GM18951 (cell line): ENCODE measurements around the gene RRM1.

Experiments
- POLR2A ChIP-seq: IDR thresholded peaks from 4 replicates; pipeline ENCODE4 v1.6.1; 2011; ENCODE audit warnings: mild to moderate bottlenecking; ENCODE audit not compliant: insufficient read length, insufficient read depth; ENCODE audit errors: extremely low read depth
- in situ Hi-C: fragments of 300-500 bp; cut with MboI; formaldehyde crosslinking; loops from one replicate; pipeline ENCODE4 v1.12.0; 2022; ENCODE audit warnings: low sequenced_read_pairs, mixed read lengths, inconsistent platforms; ENCODE audit not compliant: unreplicated experiment

RRM1 gene

DNA sequence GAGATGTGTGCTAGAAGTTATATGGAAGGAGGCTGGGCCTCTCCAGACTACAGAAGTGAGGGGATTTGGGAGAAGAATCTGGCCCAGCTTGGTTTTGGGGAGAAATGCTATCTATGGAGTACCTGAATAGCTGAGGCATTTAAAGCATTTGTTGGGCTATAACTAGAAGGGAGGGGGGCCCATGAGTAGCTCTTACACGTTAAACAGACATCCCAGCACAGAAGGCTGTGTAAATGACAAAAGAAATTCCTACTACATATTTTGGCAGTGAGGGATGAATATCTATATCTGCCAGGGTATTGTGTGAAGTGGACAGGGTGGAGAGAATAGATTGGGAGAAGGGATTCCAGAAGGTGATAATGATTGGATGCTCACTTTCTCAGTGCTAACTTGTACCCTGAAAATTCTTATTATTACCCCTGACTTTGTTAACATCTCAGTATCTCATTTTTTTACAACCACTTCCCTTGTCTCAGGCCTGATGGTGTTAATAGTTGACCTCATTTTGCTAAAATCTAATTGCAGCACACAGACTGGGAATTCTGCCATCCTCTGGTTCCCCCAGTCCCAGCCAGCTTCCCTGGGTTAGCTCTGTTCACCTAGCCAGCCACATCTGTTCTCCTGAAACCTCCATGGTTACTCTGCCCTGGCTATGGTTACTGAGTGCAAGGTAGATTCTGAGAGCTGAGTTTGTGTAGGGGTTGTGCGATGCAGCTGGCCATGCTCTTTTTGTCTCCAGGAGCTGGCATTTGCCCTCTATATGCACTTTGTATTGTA is 28.8 kb upstream of the RRM1 start:
- no peak for TF ChIP-seq POLR2A
- in situ Hi-C loops = loop anchor here (5.0 kb wide), 1 partner anchor 208 kb away; the partner anchor contains the start of gene STIM1

DNA sequence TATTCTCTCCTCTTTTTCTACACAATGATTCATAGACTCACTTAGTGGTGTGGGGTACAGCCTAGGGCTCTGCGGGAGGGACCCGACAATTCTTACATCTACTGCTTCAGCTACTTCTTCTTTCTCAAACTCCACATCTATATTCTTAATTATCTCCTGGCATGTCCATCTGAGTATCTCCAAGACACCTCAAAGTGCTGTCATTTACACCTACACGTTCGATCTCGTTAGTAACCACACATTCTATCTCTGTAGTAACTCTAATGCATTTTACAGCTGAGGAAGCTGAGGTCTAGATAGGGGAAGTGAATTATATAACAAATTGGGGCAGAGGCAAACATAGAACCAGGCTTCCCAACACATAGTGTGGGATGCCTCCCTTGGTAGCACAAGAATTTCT is 27.7 kb upstream of the RRM1 start:
- TF ChIP-seq POLR2A = no peak
- in situ Hi-C loops = loop anchor here (5.0 kb wide), 1 partner anchor 210 kb away; the partner anchor contains the start of gene STIM1

DNA sequence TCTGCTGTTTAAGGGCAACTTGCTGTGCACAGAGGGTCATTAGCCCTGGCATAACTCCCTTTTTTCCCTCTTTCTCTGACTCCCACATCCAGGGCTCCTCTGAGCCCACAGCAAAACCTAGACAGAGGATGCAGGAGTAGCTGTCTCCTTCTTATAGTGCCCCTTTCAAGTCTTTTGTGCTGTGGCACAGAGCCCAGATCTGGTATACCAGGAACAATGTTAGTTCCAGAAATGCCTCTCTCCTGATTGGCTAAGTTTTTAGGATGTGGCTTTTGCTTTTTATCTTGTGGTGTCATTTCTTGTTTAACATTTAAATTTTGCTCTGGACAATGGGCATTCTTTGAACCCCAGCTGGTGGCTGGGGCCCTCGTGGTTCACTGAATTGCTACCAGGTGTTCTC is 25.6 kb upstream of the RRM1 start:
- in situ Hi-C loops = loop anchor here (5.0 kb wide), 1 partner anchor 212 kb away; the partner anchor contains the start of gene STIM1
- TF ChIP-seq POLR2A = no peak

DNA sequence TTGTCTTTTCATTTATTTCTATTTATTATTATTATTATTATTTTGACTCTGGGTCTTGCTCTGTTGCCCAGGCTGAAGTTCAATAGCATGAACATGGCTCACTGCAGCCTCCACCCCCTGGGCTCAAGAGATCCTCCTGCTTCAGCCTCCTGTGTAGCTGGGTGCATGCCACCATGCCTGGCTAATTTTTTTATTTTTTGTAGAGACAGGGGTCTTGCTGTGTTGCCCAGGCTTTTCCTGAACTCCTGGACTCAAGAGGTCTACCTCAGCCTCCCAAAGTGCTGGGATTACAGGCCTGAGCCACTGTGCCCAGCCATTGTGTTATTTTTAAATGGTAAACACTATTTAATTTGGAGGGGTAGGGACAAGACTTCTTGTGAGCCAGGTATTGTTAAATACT is 23.3 kb upstream of the RRM1 start:
- no peak for TF ChIP-seq POLR2A
- in situ Hi-C loops = no loop called here

DNA sequence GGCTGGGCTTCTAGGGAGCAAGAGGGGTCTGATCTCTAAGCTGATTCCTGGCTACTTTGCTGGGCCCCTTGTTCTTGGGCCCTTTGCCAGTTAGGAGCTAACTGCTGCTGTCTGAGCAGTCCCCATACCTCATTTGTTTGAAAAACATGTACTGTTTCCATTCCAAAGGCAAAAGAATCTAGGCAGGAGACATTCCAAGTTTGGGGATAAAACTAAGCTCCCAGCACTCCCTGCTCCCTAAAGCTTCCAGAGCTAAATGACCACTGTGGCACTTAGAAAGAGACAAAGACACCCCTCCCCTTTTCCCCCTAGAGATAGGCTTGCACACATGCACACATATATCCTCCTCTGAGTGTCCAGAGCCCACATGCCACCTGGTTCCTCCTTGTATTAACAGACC is 22.7 kb upstream of the RRM1 start:
- in situ Hi-C loops = no loop called here
- TF ChIP-seq POLR2A = no peak

DNA sequence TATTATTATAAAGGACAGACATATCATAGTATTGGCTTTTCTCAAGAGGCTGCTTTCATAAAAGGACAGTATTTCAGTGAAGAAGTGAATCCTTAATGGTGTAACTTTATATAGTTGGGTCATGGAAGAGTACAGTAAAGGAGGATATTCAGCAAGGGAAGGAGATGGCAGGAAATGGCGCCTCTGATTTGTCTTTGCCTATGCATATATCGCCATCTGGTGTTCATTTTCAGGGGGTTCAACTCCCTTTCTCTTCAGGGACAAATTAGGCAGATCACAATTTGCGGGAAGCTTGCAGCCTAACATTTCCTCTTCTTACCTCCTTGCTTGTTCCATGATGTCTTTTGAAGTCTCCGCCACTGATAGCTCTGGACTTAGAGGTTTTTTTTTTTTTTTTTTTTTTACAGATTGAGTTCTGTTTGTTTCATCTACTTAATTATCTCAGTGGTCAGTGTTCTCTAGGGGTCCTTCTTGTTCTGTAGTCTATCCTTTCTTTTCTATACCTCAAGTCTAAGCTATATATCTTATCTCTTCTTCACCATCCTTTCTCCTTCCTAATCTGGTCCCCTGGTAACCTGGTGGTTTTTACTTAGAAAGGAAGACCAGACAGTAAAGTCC is 21.8 kb upstream of the RRM1 start:
- in situ Hi-C loops = no loop called here

DNA sequence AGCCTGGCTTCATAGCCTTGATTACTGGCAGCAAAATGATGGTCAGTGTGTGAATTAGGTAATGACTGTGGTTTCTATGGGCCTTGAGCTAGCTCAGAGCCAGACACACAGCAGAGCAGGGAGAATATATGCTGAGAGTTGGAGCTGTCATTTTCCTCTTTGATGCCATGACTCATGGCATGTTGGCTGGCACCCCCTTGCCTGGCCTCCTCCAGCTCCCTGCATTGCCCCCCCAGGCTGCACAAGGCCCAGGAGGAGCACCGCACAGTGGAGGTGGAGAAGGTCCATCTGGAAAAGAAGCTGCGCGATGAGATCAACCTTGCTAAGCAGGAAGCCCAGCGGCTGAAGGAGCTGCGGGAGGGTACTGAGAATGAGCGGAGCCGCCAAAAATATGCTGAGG is 20.3 kb upstream of the RRM1 start:
- TF ChIP-seq POLR2A = no peak
- in situ Hi-C loops = no loop called here

More for the DNA sequence above, 21.8 kb upstream of the RRM1 start:
- no peak for TF ChIP-seq POLR2A

DNA sequence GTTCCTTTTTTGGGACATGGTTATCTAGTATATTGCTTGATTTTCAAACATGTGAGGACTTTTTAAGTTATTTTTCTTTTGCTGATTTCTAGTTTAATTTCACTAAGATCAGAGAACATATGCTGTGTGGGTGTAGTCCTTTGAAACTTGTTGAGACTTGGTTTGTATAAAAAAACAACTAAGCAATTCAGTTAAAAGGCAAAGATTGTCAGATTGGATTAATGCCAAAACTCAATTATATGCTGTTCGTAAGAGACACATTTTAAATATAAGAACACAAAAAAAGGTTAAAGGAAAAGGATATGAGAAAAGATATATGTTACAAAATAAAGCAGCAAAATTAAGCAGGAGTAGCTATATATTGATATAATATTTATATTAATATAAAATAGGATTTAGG is 17.8 kb upstream of the RRM1 start:
- in situ Hi-C loops = no loop called here
- no peak for TF ChIP-seq POLR2A

DNA sequence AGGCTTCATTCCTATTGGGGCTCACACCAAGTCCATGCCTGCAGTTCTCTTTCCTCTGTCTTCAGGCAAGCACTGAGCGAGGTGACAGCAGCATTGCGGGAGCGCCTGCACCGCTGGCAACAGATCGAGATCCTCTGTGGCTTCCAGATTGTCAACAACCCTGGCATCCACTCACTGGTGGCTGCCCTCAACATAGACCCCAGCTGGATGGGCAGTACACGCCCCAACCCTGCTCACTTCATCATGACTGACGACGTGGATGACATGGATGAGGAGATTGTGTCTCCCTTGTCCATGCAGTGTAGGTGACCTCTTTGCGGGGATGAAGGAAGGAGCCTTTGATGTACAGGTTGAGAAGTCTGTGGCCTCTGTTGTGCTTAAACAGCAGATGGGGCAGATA is 11.4 kb upstream of the RRM1 start:
- TF ChIP-seq POLR2A = no peak
- in situ Hi-C loops = no loop called here

DNA sequence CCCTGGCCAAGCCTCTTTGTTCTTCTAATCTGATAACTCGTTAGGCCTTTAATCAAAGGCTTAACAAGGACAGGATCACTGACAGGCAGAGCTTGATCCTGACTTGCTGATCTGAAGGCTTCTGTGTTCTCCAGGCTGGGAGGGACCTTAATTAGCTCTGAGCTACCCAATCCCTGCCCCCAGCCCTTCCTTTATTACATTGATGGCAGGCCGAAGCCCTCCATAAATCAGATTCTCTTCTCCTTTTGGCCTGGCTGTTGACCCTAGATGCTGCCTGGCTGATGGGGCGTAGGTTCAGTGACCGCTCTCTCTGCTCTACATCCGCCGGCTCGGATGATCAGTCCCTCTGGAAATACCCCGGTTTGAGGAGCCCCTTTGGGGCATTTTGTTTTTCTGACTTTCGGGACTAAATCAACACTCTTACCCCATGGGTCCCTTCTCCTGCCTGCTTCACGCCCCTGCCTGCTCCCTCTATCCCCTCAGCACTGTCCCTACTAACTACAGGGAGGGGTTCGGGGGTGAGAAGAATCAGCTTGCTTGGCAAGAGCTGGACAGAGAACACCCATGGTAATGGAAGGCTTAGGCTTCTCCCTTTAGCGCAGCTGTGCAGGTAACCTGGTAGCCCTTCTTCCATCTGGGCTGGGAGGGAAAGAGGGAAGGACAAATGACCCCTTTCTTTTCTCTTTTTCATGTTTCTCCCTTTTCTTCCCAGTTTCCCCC is 10.0 kb upstream of the RRM1 start:
- in situ Hi-C loops = no loop called here
- TF ChIP-seq POLR2A = no peak

DNA sequence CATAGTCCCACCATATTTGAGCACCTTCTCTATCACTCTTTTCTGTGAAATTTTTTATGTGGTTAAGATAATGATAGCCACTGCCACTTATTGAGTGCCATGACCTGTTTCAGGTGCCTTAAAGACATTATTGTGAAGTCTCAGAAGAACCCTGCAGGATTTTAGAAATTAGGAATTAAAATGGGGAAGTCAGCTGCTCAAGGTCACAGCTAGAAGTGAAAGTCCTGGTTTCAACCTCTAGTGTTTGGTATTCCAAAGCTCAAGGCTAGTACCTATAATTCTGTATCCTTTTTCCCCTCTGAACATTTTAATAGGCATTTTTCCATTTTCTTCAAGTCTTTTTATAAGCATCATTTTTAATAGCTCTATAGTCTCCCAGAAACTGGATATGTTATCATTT is 9.0 kb upstream of the RRM1 start:
- in situ Hi-C loops = no loop called here

DNA sequence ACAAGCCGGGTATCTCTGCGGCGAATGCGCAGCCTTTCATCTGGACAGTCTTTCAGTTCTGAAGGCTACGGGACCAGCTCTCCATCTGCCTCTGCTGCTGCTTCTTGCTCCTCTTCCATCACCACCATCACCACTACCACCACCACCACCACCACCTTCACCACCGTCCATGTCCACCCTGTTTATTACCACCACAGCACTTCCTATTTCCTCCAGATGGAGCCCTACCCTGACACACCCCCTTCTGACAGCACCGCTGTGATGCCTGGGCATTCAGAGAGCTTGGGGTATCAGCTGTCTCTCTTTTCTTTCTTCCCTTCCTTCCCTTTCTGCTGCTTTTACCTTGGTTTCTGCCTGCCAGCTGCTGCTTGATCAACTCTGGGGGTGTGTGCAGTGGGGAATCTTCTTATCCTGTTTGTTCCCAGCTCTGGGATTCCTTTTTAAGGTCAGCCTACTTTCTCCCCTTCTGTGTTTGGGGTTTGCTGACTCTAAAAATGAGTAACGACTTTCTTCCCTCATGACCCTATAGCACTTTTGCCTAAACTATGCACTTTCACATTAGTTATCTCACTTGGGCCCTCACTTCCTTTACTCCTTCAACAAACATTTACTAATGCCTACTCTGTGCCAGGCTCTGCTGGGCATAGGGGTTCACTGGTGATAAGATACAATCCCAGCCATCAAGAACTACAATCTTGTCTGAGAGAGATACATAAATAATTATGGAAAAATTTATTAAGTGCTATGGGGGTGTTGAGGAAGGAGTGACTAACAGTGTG is 7.8 kb upstream of the RRM1 start:
- no peak for TF ChIP-seq POLR2A

More for the DNA sequence above, 9.0 kb upstream of the RRM1 start:
- TF ChIP-seq POLR2A = no peak

DNA sequence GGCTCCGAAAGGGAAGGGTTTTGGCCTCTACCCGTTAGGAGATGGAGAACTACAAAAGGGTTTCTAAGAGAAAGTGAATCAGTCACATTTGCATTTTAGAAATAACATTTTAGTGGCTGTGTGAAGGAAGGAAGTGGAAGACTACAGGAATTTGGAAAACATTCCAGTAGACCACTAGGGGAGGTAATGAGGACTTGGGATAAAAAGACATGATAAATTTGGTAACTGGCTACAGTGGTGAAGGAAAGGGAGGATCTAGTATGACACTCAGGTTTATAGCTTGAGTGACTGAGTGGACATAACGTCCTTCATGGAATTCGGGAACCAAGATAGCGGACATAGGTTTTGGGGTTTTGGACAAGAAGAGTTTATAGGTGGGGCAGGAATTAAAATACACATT is 7.0 kb upstream of the RRM1 start:
- in situ Hi-C loops = no loop called here
- TF ChIP-seq POLR2A = no peak

More for the DNA sequence above, 7.8 kb upstream of the RRM1 start:
- in situ Hi-C loops = no loop called here

DNA sequence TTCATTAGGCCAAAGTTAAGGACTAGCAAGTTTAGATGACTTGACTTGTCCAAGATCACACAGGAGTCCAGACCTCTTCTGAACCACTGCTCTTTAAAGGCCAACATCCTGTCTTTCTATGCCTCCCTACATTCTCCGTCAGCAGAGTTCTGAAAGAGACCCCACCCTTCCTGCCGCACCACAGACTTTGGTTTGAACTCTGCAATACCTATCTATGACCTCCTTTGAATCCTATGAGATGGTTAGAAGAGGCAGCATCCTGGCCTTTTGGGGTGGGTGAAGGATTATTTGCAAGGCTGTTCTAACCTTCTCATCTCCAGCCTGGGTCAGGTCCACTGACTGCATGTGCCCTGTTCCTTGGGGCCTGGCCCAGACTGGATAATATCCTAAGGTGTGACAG is 4.3 kb upstream of the RRM1 start:
- in situ Hi-C loops = no loop called here
- TF ChIP-seq POLR2A = no peak
